GM18861 (cell line): ENCODE data around the gene PDP2.
"Not testable (repeated sequence)": the region's sequence is repeated elsewhere in the genome, so short reads cannot be mapped to it uniquely, and the experiment has no call there.

Experiments used
- ATAC-seq: cut with Tn5 transposase; IDR thresholded peaks from one replicate; pipeline ENCODE4 v1.9.1; 2021; ENCODE audit not compliant: unreplicated experiment

Gene PDP2

GRCh38 chr16:66934138-66934838 lies 54.0 kb downstream of the PDP2 start, which contains the start of gene CIAO2B:
TSS of gene CIAO2B (minus strand) at chr16:66934402. CDS start at chr16:66934364, 38 bp downstream.
- peak; percentile 75 for ATAC-seq

DNA sequence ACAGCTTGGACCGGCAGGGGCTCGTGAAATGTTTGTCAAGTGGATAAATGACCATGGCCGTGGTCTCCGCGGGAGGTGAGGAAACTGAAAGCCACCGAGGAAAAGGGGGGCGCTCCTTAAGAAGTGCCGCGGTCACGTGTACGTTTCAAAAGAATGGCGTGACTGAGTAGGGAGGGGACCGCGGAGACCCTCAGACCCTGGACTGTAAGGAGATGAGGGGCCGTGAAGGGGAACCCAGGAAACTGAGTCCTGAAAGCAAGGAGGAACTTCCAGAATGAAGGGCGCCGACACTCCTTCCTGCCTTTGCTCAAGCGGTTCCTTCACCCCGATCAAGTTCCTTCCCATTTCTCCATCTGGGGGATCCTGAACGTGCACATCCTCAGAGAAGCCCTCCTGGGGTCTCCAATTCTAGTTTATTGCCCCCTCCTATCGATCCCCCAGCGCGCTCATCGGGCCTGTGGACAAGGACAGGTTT lies 54.6 kb downstream of the PDP2 start:
- not testable (repeated sequence) for ATAC-seq

- no peak for ATAC-seq
Measured at GRCh38 chr16:66935314-66936011, 55.1 kb downstream of the PDP2 start, which contains the start of gene CES2. TSS of gene CES2 (plus strand) at chr16:66935516. CDS start at chr16:66935636, 120 bp downstream.

GRCh38 chr16:66936462-66936861 lies 56.1 kb downstream of the PDP2 start:
- ATAC-seq: no peak

DNA sequence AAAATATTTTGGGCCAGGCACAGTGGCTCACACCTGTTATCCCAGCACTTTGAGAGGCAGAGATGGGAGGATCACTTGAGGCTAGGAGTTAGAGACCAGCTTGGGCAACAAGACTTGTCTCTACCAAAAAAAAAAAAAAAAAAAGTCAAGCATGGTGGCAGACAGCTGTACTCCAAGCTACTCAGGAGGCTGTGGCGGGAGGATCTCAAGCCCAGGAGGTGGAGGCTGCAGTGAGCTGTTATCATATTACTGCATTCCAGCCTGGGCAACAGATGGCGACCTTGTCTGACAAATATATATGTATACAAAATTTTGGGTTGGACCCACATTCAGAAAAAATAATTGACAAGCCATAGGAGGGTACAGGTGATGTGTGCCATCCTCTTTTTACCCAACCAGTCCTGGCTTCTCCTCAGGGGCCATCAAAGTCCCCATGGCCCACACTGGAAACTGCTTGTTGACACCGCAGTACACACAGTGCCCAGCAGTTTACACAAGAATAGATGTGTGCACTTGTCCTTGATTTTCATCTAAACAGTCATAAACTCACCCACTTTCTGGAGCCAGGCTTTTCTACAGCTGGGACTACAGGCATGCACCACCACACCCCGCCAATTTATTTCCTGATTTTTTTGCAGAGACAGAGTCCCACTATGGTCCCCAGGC lies 56.7 kb downstream of the PDP2 start:
- no peak for ATAC-seq

DNA sequence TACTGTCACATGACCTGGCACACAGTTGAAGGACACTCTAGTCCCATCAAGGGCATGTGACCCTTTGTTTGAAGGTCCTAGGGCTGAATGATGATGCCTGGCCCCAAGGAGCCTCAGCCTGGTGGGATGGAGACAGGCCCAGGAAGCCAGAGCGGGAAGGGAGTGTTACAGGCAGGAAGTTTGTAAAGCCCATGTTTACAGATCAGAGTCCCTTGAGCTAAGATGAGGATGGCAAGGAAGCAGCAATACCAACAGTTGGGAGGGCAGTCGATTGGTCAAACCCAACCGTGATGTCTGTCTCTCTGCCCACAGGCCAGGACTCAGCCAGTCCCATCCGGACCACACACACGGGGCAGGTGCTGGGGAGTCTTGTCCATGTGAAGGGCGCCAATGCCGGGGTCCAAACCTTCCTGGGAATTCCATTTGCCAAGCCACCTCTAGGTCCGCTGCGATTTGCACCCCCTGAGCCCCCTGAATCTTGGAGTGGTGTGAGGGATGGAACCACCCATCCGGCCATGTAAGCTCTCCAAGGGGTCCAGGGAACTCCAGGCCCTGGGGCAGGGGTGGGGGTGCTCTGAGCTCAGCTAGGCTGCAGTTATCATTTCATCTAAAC lies 57.5 kb downstream of the PDP2 start:
- no peak for ATAC-seq

- no peak for ATAC-seq
Measured at GRCh38 chr16:66939366-66939765, 59.1 kb downstream of the PDP2 start.

DNA sequence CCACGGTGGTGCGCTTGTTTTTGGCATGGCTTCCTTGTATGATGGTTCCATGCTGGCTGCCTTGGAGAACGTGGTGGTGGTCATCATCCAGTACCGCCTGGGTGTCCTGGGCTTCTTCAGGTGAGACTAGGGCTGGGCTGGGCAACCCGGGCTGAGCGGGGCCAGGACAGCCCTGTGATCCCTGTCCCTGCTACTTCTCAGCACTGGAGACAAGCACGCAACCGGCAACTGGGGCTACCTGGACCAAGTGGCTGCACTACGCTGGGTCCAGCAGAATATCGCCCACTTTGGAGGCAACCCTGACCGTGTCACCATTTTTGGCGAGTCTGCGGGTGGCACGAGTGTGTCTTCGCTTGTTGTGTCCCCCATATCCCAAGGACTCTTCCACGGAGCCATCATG lies 59.9 kb downstream of the PDP2 start:
- no peak for ATAC-seq
